SH-SY5Y (cell line): ENCODE data around the gene IL21.

Experiments used
- GATA2 ChIP-seq: IDR thresholded peaks from 2 replicates; pipeline ENCODE4 v1.6.1; 2011; ENCODE audit warnings: mild to moderate bottlenecking, low read depth, low read length
- GATA3 ChIP-seq: IDR thresholded peaks from 2 replicates; pipeline ENCODE4 v1.6.1; 2011; ENCODE audit warnings: low read depth, mild to moderate bottlenecking, low read length, moderate library complexity

DNA sequence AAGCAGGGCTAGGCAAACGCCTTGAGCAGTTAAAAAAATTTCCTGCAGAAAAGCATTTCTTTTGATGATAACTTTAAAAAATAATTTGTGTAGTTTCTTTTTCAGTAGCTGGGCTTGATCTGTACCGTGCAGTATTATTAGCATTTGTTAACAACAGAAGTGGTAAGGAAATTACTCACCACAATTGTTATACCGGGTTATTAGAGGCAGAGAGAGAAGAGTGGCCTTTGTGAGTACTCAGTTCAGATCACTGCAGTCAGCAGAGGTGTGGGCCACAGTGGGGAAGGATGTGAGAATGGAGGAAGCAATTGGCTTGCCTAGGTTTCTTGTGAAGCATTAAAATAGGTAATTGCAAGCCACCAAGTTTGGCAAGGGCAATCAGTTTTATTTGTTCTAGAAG, 14.3 kb upstream of the IL21 start:
- TF ChIP-seq GATA2 (no peak), GATA3 (no peak)
